KG1 (cell line): ENCODE results near the gene VIPR2.

Experiments
- DNase-seq: peaks from one replicate; lab custom pipeline; 2025; lab: John Stamatoyannopoulos, UW

Gene VIPR2

DNA sequence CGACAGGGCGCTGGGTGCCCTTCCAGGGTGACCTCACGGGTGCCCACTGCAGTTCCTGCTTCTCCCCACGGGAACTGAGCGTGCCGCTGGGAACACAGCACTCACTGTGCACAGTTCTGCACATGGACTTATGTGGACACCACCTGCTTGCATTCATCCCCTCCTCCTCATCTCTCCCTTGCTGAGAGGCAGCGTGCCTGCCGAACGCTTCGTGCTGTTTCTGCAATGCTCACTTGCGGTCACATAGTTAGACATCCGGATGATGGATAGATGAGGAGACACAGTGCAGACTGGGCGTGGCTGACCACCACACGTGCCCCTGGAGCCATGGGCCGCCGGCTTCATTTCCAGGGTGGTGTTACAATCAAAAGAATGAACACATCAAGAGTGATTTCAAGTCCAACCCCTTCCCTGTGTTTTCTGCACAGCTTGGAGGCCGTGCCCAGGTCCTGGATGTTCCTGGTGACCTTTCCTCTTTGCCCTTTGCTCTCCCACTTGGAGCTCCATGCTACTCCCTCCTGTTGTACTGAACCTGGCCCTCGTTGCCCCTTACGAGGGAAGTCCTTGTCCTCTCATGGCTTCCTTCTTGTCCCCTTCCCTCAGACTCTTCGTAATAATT, 119.4 kb downstream of the VIPR2 start:
- no peak for DNase-seq

DNA sequence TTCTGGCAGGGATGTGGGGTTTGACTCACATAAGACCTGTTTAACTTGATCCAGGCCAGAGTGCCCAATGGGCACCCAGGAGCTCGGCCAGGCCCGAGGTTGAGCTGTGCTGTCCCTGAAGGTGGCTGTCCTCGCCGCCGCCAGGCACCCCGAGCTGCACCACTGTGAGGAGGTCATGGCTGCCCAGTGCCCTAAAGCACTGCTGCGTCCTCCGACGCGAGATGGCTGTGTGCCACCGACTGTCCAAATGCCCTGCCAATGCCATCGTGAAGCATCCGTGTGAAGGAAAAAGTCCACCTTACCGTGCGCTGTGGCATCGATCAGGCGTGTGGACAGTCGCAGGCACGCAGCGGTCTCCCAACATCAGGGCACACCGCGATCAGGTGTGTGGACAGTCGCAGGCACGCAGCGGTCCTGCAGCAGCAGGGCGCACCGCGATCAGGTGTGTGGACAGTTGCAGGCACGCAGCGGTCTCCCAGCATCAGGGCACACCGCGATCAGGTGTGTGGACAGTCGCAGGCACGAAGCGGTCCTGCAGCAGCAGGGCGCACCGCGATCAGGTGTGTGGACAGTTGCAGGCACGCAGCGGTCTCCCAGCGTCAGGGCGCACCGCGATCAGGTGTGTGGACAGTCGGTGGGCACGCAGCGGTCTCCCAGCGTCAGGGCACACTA, 120.3 kb downstream of the VIPR2 start:
- no peak for DNase-seq

GRCh38 chr7:159023746-159024145, 120.9 kb downstream of the VIPR2 start:
- no peak for DNase-seq

DNA sequence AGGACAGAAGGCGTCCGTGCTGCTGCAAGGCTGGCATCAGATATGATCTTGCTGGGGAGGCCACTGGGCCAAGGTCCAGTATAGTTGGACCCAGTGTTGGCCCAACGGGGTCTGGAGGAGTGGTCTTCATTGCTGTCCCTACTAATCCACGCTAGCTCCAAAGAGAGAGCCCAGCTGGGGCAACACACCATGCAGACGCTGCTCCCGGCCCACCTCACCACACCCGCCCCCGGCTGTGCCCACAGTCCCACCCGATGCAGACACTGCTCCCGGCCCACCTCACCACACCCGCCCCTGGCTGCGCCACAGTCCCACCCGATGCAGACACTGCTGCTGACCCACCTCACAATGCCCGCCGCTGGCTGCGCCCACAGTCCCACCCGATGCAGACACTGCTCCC, 121.5 kb downstream of the VIPR2 start:
- DNase-seq = no peak

GRCh38 chr7:159022238-159022993, 122.3 kb downstream of the VIPR2 start:
- no peak for DNase-seq

GRCh38 chr7:159020987-159021386, 123.7 kb downstream of the VIPR2 start:
- DNase-seq = no peak

DNA sequence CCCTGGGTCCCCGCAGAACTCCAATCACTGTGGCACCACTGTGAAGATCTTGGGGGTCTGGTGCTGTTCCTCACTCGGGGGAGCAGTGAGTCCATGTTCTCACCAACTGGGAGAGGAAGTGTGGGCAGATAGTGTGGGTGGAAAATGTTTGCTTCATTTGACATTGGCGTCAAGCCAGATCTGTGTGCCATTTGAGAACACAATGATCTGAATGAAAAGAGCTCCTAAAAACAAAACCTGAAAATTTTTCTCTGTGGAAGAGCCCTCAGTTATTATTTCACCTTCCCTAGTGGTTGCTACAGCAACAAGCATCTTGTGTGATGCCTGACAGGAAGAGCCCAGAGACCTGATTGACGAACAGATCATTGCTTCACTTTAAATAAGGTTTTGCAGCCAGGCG, 125.6 kb downstream of the VIPR2 start:
- no peak for DNase-seq

DNA sequence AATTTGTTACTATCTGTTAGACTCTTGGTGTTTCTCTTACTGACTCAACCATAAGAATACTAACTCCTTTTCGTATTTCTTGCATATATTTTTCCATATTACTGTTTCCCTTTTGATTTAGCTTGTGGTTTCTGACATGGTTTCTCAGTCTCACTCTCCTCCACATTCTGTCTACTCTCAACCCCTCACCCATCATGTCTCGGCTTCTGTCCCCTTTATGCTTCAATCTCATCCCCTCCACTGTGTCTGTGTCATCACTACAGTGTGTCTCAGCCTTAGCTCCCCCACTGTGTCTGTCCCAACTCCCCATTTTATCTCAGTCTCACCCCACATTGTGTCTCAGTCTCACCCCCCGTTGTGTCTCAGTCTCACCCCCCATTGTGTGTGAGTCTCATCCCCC, 126.9 kb downstream of the VIPR2 start:
- no peak for DNase-seq

- no peak for DNase-seq
Observed at GRCh38 chr7:159017210-159017609, 127.5 kb downstream of the VIPR2 start.

- DNase-seq = no peak
Observed at GRCh38 chr7:159016591-159016990, 128.1 kb downstream of the VIPR2 start.

- DNase-seq = no peak
Observed at GRCh38 chr7:159015454-159016410, 128.9 kb downstream of the VIPR2 start.

DNA sequence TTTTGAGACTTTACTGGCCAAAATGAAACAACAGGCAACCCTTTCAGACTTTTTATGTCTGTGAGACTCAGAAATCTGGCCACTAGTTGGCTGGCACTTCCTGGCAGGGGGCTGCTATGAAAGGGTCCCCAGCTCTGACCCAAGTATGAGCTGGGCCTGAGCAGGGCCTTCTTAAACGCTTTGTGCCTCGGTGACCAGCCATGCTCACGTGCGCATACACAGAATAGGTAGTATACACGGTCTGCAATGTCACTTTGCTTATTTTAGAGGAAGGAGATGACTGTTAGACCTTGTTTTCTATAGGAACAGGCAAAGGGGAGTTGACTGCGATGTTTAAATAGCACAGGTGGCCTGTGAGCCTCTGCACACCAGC, 129.6 kb downstream of the VIPR2 start:
- no peak for DNase-seq

GRCh38 chr7:159014297-159015062, 130.2 kb downstream of the VIPR2 start:
- no peak for DNase-seq

DNA sequence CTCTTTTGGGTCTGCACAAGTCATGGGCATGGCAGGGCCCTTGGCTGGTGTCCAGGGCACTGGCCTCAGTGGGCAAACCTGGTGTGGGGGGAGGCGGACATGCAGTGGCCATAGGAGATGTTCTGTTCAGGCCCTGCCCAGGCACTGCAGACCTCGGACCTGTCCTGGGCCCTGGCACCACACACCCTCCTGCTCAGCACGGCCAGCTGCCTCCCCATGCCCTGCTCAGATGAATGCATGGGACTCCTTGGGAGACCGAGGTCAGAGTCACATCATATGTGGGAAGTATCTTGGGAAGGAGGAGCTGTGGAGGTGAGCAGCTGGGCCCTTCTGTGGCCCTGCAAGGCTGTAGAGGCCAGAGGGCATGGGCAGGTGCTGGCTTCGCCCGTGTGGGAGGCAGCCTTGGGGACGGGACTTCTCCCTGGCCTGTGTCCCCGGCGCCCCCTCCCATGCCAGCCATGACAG, 130.8 kb downstream of the VIPR2 start:
- no peak for DNase-seq

- DNase-seq = no peak
Observed at GRCh38 chr7:159013181-159013690, 131.4 kb downstream of the VIPR2 start.

GRCh38 chr7:159012353-159013069, 132.2 kb downstream of the VIPR2 start:
- no peak for DNase-seq

DNA sequence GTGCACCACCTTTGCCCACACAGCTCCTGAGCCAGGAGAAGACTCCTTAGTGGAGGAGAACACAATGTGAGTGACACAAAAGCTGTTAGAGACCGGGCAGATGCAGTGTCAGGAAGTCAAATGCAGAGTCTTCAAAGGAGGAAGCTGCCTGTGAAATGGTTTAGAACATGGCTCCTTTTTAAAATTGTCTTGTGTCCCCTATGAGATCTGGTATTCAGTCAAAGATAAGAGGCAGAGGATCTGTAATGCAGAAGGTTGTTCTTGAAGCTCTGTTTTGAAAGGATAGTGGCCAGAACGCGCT, 133.0 kb downstream of the VIPR2 start:
- DNase-seq = no peak

GRCh38 chr7:159010937-159011721, 133.5 kb downstream of the VIPR2 start:
- DNase-seq = no peak

DNA sequence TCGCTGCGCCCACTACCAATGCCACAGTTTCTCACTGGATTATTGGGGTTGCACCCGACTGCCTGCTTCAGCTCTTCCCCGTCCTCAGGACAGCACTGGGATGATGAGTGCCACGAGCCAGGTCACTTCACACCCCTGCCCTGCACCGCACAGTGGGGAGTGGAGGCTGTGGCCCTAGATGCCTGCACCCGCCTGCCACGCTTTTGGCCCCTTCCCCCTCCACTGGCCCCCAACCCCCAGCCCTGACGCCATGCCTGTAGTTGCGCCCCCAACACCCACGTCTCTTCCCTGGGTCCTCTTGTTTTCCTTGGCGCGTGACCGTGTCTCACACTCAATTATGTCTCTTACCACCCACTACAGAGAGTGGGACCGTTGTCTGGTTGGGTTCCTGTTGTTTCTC, 134.3 kb downstream of the VIPR2 start:
- DNase-seq = no peak

DNA sequence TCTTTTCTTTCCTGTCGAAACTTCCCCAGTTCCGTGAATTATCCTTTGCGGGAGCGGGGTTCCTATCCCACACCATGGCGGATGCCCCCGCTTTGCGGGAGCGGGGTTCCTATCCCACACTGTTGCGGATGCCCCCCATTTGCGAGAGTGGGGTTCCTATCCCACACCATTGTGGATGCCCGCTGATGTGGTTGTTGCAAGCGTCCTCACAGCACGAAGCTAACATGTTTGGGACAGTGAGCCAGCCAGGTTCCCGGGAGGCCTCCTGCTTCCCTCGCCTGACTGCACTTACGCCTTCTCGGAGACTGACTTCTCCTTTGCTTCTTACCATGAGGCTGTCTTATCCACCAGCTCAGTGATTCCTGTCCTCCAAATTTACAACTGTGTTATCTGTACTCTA, 134.7 kb downstream of the VIPR2 start:
- no peak for DNase-seq
